ENCODE measurements around the gene TMEM258.
A peak's percentile ranks its signal among the peaks of the same experiment; 100 is the strongest.

The TMEM258 gene

GRCh38 chr11:61792310-61793082, at the start of gene TMEM258, which contains the start of gene FEN1:
Gene TMEM258, minus strand, starts transcription at chr11:61792599. Its CDS starts 41 bp downstream, at chr11:61792558.
Gene FEN1, plus strand, starts transcription at chr11:61792911. Its CDS starts 2,451 bp downstream, at chr11:61795362.
- in situ Hi-C loops (cut with MboI; ENCODE audit: low pct_unique_long_range_greater_than_20kb, low sequenced_read_pairs) = no loop called here
- peak; percentile 94 for DNase-seq

- no peak for DNase-seq
- in situ Hi-C loops (cut with MboI; ENCODE audit: low pct_unique_long_range_greater_than_20kb, low sequenced_read_pairs) = no loop called here
Measured at GRCh38 chr11:61841636-61842527, 49.5 kb upstream of the TMEM258 start.

- no peak for DNase-seq
Measured at GRCh38 chr11:61840371-61840770, 48.0 kb upstream of the TMEM258 start.

GRCh38 chr11:61839742-61840141, 47.3 kb upstream of the TMEM258 start:
- no peak for DNase-seq
- in situ Hi-C loops (cut with MboI; ENCODE audit: low pct_unique_long_range_greater_than_20kb, low sequenced_read_pairs) = no loop called here

More at GRCh38 chr11:61840371-61840770, 48.0 kb upstream of the TMEM258 start:
- in situ Hi-C loops (cut with MboI; ENCODE audit: low pct_unique_long_range_greater_than_20kb, low sequenced_read_pairs) = no loop called here

- DNase-seq = no peak
- in situ Hi-C loops (cut with MboI; ENCODE audit: low pct_unique_long_range_greater_than_20kb, low sequenced_read_pairs) = no loop called here
Measured at GRCh38 chr11:61838921-61839320, 46.5 kb upstream of the TMEM258 start.

GRCh38 chr11:61838501-61838900, 46.1 kb upstream of the TMEM258 start:
- no peak for DNase-seq
- in situ Hi-C loops (cut with MboI; ENCODE audit: low pct_unique_long_range_greater_than_20kb, low sequenced_read_pairs) = no loop called here

- in situ Hi-C loops (cut with MboI; ENCODE audit: low pct_unique_long_range_greater_than_20kb, low sequenced_read_pairs) = no loop called here
- no peak for DNase-seq
Measured at GRCh38 chr11:61837411-61838005, 45.1 kb upstream of the TMEM258 start.

- no peak for DNase-seq
Measured at GRCh38 chr11:61836193-61836592, 43.8 kb upstream of the TMEM258 start.

GRCh38 chr11:61834278-61835048, 42.1 kb upstream of the TMEM258 start:
- peak; percentile 98 for DNase-seq
- in situ Hi-C loops (cut with MboI; ENCODE audit: low pct_unique_long_range_greater_than_20kb, low sequenced_read_pairs) = no loop called here

More at GRCh38 chr11:61836193-61836592, 43.8 kb upstream of the TMEM258 start:
- in situ Hi-C loops (cut with MboI; ENCODE audit: low pct_unique_long_range_greater_than_20kb, low sequenced_read_pairs) = no loop called here

- DNase-seq = no peak
Measured at GRCh38 chr11:61833926-61834277, 41.5 kb upstream of the TMEM258 start.

GRCh38 chr11:61833471-61833870, 41.1 kb upstream of the TMEM258 start:
- in situ Hi-C loops (cut with MboI; ENCODE audit: low pct_unique_long_range_greater_than_20kb, low sequenced_read_pairs) = no loop called here

More at GRCh38 chr11:61833926-61834277, 41.5 kb upstream of the TMEM258 start:
- in situ Hi-C loops (cut with MboI; ENCODE audit: low pct_unique_long_range_greater_than_20kb, low sequenced_read_pairs) = no loop called here

GRCh38 chr11:61832754-61833153, 40.4 kb upstream of the TMEM258 start:
- no peak for DNase-seq
- in situ Hi-C loops (cut with MboI; ENCODE audit: low pct_unique_long_range_greater_than_20kb, low sequenced_read_pairs) = no loop called here

More at GRCh38 chr11:61833471-61833870, 41.1 kb upstream of the TMEM258 start:
- DNase-seq = no peak

- no peak for DNase-seq
- in situ Hi-C loops (cut with MboI; ENCODE audit: low pct_unique_long_range_greater_than_20kb, low sequenced_read_pairs) = no loop called here
Measured at GRCh38 chr11:61832207-61832606, 39.8 kb upstream of the TMEM258 start.

GRCh38 chr11:61830237-61831105, 38.1 kb upstream of the TMEM258 start:
- DNase-seq = no peak
- in situ Hi-C loops (cut with MboI; ENCODE audit: low pct_unique_long_range_greater_than_20kb, low sequenced_read_pairs) = no loop called here

- in situ Hi-C loops (cut with MboI; ENCODE audit: low pct_unique_long_range_greater_than_20kb, low sequenced_read_pairs) = no loop called here
- DNase-seq = no peak
Measured at GRCh38 chr11:61829806-61830205, 37.4 kb upstream of the TMEM258 start.

GRCh38 chr11:61828629-61829407, 36.4 kb upstream of the TMEM258 start:
- in situ Hi-C loops (cut with MboI; ENCODE audit: low pct_unique_long_range_greater_than_20kb, low sequenced_read_pairs) = no loop called here
- DNase-seq = peak; percentile 62

- in situ Hi-C loops (cut with MboI; ENCODE audit: low pct_unique_long_range_greater_than_20kb, low sequenced_read_pairs) = no loop called here
Measured at GRCh38 chr11:61828379-61828628, 35.9 kb upstream of the TMEM258 start.

More at GRCh38 chr11:61828379-61828628, 35.9 kb upstream of the TMEM258 start:
- DNase-seq = no peak
